ENCODE data around the gene ZNF541.

ZNF541 gene

GRCh38 chr19:47545061-47545948, 27.6 kb downstream of the ZNF541 start:
- DNase-seq (ENCODE audit: low spot score), result no peak

DNA sequence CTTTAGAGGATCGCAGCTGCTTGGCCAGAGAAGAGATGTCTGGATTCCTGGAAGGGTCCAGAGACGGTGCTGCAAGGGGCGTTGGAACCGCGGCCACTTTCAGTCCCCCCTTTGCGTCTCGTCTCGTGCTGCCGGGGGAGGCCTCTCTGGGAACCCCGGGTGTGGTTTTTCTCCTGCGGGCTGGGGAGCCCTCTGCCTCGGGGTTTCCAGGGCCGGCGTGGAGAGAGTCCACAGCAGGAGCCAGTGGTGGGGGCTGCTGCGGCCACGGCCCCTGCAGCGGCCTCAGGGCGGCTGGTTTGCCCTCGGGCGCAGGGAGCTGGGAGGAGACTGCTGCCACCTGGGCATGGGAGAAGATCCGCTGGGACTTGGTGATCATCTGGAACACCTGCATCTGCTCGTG, 28.5 kb downstream of the ZNF541 start:
- DNase-seq (ENCODE audit: low spot score), result no peak

DNA sequence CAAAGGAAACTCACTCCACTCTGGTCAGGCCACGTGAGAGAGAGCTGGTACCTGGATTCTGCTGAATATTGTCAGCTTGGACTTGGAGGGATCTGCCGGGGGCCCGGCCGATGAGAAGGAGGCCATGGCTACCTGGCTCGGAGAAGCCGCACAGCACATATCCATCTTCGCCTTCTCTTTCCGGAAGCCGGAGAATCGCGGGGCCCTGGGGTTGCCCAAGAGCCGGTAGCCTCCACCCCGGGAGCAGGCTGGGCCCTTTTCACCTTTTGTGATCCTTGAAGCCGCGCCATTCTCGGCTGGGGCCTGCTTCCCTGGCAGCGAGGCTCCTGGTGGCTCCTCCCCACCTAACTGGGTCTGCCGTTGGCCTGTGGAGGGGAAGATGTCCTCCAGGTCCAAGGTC, 28.9 kb downstream of the ZNF541 start:
- DNase-seq (ENCODE audit: low spot score), result no peak

- DNase-seq (ENCODE audit: low spot score), result no peak
Measured at GRCh38 chr19:47542030-47542475, 30.9 kb downstream of the ZNF541 start.

GRCh38 chr19:47541518-47541917, 31.4 kb downstream of the ZNF541 start:
- DNase-seq (ENCODE audit: low spot score), result no peak

DNA sequence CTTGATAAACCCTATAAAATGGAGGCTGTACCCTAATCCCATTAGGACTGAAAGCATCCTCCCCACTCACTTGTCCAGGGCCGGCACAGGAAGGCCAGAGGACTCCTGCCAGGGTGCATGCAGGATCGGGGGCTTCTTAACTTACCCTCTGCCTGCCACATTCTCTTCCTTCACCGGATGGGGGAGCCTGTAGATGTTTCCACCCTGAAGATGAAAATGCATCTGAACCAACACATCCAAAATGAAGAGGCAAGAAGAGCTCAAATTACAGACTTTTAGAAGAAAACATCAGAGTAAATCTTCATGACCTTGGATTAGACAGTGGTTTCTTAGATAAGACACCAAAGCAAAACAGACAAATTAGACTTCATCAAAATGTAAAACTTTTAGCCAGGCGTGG, 32.2 kb downstream of the ZNF541 start:
- DNase-seq (ENCODE audit: low spot score), result no peak

GRCh38 chr19:47539747-47540311, 33.1 kb downstream of the ZNF541 start:
- no peak for DNase-seq (ENCODE audit: low spot score)

- no peak for DNase-seq (ENCODE audit: low spot score)
Measured at GRCh38 chr19:47538812-47539211, 34.1 kb downstream of the ZNF541 start.

DNA sequence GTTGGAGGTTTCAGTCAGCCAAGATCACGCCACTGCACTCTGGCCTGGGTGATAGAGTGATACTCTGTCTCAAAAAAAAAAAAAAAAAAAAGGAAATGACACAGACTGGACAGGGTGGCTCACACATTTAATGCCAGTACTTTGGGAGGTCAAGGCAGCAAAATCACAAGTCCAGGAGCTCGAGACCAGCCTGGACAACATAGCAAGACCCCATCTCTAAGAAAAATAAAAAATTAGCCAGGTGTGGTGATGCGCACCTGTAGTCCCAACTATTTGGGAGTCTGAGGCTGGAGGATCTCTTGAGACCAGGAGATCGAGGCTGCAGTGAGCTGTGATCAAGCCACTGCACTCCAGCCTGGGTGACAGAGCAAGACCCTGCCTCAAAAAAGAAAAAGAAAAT, 35.5 kb downstream of the ZNF541 start:
- DNase-seq (ENCODE audit: low spot score), result no peak

DNA sequence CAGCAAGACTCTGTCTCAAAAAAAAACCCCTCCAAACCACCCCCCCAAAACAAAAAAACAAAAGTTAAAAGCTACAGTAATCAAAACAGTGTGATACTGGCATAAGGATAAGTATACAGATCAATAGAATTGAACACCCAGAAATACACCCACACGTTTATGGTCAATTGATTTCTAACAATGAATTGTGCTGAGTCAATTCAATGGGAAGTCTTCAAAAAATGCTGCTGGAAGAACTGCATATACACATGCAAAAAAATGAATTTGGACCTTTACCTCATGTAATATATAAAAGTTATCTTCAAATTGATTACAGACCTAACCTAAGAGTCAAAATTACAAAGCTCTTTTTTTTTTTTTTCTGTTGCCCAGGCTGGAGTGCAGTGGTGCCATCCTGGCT, 38.3 kb downstream of the ZNF541 start:
- no peak for DNase-seq (ENCODE audit: low spot score)

DNA sequence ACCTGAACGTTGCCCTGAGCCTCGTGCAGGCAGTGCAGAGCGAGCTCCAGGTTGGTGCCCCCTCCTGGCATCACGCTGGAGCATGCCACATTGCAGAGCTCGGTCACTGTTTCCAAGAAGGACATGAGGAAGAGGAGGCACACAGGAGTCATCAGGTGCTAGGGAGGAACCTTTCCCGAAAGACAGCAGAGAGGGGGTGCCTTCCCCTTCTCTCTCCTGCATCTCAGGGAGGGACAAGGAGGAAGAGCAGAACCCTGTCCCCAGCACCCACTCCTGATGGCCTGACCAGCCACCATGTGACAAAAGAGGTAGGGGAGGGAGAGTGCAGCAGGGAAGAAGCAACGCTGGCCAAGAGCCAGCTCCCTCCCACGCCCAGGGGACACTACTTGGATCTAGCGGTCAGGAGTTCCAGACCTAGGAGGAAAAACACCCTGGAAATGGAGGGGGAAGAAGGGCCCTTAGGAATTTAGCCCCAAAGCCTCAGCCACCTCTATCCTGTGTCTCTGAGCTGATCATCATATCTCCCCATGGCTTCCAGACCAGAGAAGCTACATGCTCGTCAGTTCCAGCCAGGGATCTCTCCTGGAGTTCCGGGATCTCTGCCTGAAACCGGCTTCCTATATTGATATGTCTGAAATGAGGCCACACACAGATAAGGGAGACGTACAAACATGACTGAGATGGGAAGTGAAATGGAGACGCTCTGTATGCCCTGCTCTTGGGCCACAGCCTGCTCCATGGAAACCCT, 41.1 kb downstream of the ZNF541 start:
- no peak for DNase-seq (ENCODE audit: low spot score)

DNA sequence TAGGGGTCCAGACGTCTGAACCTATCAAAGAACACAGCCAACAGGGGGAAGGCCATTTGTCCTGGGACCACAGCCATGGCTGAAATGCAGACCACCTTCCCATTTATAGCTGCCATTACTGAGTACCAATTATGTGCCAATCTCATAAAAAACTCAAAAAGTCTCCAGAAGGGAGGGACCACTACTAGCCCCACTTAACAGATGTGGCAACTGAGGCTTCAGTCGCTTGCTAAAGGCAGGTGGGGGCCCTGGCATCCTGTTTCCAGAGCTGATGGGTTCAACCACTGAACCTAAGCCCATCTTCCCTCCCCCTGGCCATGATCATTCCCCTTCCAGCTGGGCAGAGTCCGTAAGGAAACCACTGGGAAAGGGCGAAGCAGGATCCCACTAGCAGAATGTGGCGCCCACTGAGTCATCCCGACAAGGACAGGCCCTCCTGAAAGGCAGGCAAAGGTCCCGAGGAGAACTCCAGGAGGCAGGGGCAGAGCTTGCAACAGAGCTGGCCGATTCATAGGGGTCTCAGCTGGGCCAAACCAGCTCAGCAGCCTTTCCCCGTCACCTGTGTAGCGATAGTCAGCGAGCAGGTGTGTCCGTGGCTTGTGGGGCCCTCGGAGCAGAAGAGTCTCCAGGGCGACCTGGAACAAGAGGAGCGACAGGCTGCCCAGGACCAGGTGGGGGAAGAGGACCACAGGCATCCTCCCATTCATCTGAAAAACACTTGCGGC, 43.8 kb downstream of the ZNF541 start:
- DNase-seq (ENCODE audit: low spot score), result no peak

GRCh38 chr19:47526798-47527197, 46.1 kb downstream of the ZNF541 start:
- no peak for DNase-seq (ENCODE audit: low spot score)

DNA sequence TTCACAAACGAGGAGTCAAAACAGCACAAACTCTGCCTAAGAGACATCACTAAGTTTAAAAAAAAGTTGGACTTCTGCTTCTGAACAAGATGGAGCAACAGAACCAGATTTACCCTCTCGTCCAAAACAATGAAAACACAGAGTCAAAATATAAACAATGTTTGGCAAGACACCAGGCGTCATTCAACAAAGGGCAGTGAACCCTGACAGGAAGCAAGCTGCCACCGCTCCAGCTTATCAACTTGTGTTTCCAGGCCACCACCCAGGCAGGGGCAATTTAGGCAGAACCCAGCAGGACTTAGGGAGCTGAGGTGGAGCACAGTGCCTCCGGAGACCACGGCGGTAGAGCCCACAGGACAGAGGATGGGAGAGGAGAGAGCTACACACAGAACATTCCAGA, 49.5 kb downstream of the ZNF541 start:
- no peak for DNase-seq (ENCODE audit: low spot score)

All from pons (tissue), 1 donor.